Fibroblast of gingiva (primary cell): ENCODE results near the gene ZNF469.

Source experiments
- DNase-seq: peaks from one replicate; pipeline ENCODE4 v3.0.0-alpha.2; 2011; ENCODE audit warnings: low read depth

ZNF469 gene, protein sequence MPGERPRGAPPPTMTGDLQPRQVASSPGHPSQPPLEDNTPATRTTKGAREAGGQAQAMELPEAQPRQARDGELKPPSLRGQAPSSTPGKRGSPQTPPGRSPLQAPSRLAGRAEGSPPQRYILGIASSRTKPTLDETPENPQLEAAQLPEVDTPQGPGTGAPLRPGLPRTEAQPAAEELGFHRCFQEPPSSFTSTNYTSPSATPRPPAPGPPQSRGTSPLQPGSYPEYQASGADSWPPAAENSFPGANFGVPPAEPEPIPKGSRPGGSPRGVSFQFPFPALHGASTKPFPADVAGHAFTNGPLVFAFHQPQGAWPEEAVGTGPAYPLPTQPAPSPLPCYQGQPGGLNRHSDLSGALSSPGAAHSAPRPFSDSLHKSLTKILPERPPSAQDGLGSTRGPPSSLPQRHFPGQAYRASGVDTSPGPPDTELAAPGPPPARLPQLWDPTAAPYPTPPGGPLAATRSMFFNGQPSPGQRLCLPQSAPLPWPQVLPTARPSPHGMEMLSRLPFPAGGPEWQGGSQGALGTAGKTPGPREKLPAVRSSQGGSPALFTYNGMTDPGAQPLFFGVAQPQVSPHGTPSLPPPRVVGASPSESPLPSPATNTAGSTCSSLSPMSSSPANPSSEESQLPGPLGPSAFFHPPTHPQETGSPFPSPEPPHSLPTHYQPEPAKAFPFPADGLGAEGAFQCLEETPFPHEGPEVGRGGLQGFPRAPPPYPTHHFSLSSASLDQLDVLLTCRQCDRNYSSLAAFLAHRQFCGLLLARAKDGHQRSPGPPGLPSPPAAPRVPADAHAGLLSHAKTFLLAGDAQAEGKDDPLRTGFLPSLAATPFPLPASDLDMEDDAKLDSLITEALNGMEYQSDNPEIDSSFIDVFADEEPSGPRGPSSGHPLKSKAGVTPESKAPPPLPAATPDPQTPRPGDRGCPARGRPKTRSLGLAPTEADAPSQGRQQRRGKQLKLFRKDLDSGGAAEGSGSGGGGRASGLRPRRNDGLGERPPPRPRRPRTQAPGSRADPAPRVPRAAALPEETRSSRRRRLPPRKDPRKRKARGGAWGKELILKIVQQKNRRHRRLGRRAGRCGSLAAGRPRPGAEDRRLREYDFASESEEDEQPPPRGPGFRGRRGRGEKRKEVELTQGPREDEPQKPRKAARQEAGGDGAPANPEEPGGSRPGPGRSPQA (N-terminal part only)

DNA sequence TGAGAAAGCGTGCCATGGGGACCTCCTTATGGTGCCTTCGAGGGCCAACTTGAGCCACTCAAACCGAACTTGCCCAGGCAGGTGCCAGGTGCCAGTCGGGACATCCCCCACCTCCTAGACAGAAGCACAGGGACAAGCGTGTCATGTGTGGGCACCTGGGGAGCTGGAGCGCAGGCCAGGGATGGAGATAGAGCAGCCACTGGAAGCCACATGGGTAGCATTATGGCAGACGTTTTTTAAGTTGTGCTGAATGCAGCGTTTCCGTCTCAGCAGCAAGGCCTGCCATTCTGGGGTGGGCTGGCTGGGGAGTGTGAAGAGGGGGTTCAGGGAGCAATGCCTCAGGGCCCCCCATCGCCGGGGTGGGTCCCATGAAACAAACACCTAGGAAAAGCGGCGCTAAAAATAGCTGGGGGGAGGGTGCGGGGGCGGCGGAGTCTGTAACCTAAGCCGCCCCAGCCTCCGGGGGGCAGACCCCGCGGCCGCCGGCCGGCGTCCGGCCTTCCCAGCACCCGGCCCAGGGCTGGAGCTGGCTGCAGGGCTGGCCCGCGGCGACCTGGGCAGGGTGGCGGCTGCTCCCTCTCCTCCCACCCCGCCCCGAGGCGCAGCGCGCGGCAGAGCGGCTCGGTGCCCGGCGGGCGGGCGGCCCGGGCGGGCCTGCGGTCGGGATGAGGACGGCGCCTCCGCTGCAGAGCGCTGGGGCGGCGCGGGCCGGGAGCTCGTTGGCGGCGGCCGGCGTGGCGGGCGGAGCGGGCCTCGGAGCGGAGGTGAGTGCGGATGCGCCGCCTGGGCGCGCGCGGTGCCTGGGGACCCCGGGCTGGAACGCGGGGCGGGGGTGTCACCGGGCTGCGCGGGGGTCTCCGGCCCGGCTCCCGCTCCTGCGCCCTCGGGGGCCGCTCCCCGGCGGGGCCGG, at the start of gene ZNF469:
ZNF469 (plus strand) TSS at position 469 of the 910 bp plus-strand sequence. CDS start 44,512 bp downstream, outside the sequence.
- DNase-seq, result peak; percentile 43

DNA sequence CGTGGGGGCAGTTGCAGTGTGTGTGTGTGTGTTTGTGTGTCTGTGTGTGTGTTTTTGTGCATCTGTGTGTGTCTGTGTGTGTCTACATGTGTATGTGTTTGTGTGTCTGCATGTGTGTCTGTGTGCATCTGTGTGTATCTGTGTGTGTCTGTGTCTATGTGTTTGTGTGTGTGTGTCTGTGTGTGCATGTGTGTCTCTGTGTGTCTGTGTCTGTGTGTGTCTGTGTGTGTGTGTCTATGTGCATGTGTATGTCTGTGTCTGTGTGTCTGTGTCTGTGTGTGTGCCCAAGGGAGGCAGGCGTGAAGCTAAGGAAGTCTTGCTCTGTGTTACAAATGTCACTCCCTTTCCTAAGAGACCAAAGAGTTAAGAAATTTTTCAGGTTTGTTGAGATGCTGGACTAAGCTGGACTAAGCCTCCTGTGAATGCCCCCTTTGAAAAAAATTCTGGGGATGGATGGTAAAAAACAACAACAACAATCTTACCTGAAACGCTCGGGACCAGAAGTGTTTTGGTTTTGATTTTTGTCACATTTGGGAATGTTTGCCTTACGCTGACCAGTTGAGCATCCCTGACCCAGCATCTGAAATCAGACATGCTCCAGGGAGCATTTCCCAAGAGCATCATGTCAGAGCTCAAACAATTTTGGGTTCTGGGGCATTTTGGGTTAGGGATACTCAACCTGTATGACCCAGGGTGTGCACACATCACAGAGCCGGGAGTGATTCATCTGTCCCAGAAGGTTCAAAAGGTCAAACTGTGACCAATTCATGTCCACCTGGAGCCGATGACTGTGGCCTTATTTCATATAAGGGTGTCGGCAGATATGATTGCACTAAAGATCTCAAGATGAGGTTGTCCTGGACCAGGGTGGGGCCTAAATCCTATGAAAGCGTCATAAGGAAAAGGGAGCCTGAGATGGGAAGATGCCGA, 48.6 kb upstream of the ZNF469 start:
- peak; percentile 18 for DNase-seq

- DNase-seq, result no peak
Observed at GRCh38 chr16:88334778-88335720, 47.7 kb upstream of the ZNF469 start.

DNA sequence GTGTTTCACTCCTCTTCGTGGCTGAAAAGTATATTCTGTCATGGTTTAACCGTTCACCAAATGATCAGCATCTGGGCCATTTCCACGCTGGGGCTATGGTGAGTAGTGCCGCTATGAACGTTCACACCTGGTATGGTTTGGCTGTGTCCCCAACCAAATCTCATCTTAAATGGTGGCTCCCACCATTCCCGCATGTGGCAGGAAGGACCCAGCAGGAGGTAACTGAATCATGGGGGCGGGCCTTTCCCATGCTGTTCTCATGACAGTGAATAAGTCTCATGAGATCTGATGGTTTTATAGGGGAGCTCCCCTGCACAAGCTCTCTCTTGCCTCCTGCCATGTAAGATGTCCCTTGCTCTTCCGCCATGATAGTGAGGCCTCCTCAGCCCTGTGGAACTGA, 45.7 kb upstream of the ZNF469 start:
- DNase-seq, result no peak

GRCh38 chr16:88337538-88337937, 45.2 kb upstream of the ZNF469 start:
- no peak for DNase-seq

DNA sequence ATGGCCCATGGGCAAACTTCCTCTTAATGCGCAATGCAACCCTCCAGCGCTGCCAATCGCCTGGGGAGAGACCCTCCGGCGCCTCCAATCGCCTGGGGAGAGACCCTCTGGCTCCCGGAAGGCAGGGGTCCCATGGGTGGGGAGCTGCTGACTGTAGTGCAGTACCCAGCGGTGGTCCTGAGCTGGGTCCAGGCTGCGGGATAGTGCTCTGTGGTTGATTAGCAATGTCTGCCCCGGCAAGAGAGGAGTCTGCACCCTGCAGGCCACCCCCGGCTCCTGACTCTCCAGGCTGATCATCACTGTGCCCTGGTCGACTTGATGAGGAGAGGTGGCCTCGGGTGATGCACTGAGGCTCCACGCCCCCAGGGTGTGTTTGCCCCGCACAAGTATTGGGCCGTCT, 44.6 kb upstream of the ZNF469 start:
- no peak for DNase-seq

- no peak for DNase-seq
Observed at GRCh38 chr16:88338896-88339295, 43.9 kb upstream of the ZNF469 start.

GRCh38 chr16:88339930-88340754, 42.6 kb upstream of the ZNF469 start:
- DNase-seq, result no peak

- DNase-seq, result no peak
Observed at GRCh38 chr16:88340755-88341150, 42.0 kb upstream of the ZNF469 start.

- no peak for DNase-seq
Observed at GRCh38 chr16:88341551-88342290, 41.0 kb upstream of the ZNF469 start.

DNA sequence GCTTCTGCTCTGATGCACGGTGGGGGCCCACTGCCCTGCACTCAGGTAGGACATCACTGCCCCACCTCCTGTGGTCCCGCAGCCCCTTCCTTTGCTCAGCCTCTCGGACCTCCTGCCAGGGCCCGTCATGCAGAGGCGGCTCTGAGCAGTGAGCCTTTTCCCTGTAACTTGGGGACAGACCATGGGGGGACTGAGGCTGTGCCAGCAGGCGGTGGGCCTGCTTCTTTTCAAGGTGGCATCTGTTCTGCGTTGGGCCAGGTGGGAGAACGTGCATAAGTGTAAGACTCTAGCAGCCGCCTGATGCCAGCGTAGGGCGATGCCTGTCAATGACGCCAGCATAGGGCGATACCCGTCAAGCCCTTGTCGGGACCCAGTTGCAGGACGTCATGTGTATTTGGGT, 40.3 kb upstream of the ZNF469 start:
- no peak for DNase-seq

GRCh38 chr16:88343271-88343791, 39.4 kb upstream of the ZNF469 start:
- no peak for DNase-seq

- no peak for DNase-seq
Observed at GRCh38 chr16:88344411-88345030, 38.2 kb upstream of the ZNF469 start.

GRCh38 chr16:88345031-88345720, 37.6 kb upstream of the ZNF469 start:
- DNase-seq, result no peak

DNA sequence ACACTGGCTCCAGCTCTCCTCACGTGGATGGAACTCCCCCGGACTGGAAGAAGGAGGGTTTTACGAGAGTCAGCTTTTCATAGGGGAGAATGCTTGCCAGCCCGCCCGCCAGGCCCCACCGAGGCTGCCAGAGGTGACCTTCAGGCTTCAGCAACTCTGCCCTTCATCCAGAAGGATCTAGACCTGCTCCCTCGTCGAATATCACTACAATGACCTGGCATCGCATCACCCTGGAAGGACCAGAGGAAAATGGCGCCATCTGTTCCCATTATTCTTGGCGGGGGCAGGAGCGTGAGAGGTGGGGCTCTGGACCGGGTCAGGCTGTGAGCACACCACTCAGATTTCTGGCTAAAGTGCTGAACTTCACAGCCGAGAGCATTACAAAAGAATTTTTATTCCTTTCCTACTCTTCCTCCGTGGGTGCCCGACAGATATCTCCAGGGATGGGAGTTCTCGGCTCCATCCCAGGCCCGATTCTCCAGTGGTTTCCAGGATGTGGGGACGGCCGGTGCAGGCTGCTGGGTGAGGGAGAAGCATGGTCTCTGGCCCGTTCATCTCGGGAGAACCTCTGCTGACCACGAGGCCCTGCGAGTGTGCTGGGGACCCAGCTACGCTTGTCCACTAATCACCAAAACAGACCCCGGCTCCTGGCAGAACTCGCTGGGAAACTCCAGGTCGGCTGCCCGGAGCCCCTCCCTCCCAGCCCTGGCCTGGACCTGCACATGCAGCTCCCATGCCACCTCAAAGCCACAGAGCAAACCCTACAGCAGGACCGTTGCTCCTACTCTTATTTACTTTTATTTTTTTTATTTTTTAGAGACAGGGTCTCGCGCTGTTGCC, 36.8 kb upstream of the ZNF469 start:
- DNase-seq, result no peak
